ENCODE measurements around the gene NMNAT3.
"Not testable (repeated sequence)": the region's sequence is repeated elsewhere in the genome, so short reads cannot be mapped to it uniquely, and the experiment has no call there.

NMNAT3 gene

DNA sequence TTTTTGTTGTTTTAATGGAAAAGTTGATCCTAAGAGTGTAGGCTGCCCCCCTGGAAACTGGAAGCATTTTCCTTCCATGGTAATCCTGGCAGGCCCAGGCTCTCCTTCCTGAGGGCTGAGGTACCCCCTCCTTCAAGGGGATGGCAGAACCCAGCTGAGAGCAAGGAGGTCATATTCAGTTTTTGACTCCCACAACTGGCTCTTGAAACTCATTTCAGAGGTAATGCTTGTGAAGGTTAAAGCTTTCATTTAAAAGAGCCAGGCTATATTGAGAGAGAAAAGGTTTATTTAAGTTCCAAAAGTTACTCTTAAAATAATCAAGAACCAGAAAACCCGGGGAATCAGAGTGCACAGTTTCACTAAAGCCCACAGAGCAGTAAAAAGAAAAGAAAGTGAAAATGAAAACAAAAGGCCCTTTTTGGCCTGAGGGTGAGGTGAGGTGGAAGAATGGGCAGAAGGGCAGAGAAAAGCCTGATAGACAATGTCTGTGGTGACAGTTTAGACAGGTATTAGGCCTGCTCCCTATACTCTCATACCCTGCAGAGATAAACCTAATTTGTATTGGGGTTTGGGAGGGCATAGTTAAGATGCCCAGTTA is 91.3 kb downstream of the NMNAT3 start:
- Histone ChIP-seq H3K36me3 (ENCODE audit: control insufficient read depth in 4 of 4, insufficient read depth in 4 of 4, low read length in 3 of 4) (no peaks in the 10 kb centered on the region), H3K27ac (ENCODE audit: insufficient read depth in 1 of 2, low read depth in 1 of 2, low read length in 2 of 2, poor library complexity in 1 of 2, severe bottlenecking in 2 of 2) (no peak overlapping the region), H3K27me3 (replicated peaks in 2 of 5; ENCODE audit: control insufficient read depth in 4 of 5, insufficient read depth in 5 of 5, low read length in 4 of 5) (no peaks in the 10 kb centered on the region), H3K9me3 (ENCODE audit: control extremely low read depth in 1 of 5, control insufficient read depth in 4 of 5, insufficient read depth in 2 of 5, low read depth in 1 of 5, low read length in 4 of 5) (no peaks in the 10 kb centered on the region), H3K4me3 (ENCODE audit: control insufficient read depth in 1 of 7, extremely low read depth in 1 of 7, insufficient read depth in 4 of 7, low read depth in 2 of 7, low read length in 6 of 7) (no peak overlapping the region), H3K4me1 (ENCODE audit: control extremely low read depth in 1 of 4, control insufficient read depth in 4 of 4, insufficient read depth in 4 of 4, low read length in 3 of 4) (no peaks in the 10 kb centered on the region)
- no peak for DNase-seq
- CTCF ChIA-PET = interaction anchor here (1.5 kb wide), 1 partner anchor 14 kb away, joined by 5 read pairs; no protein-coding TSS in a partner anchor
- POLR2A ChIA-PET = no interaction called here
- 100% methylated on average over 1 of the region's 1 CpG for WGBS (ENCODE audit: insufficient coverage)

DNA sequence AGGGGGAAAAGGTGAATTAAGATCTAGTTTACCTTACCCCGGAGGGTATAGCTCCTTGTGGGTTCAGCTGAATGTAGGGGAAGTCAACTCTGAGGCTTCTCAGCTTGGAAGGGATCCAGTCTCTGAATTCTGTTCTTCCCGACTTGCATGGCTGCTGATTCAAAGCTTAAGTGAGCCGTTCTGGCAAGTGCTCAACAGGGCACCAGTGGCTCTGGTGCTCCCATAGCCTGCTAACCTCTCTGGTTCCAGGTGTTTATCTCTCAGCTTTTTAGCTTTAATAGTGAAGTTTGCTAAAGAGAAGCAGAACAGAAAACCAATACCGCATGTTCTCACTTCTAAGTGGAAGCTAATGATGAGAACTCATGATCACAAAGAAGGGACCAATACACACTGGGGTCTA is 92.0 kb downstream of the NMNAT3 start:
- WGBS (ENCODE audit: insufficient coverage) = 87% methylated on average over 4 of the region's 4 CpGs
- H3K36me3 ChIP-seq (ENCODE audit: control insufficient read depth in 4 of 4, insufficient read depth in 4 of 4, low read length in 3 of 4) = no peaks in the 10 kb centered on the region
- DNase-seq = no peak
- no peak overlapping the region for H3K27ac ChIP-seq (ENCODE audit: insufficient read depth in 1 of 2, low read depth in 1 of 2, low read length in 2 of 2, poor library complexity in 1 of 2, severe bottlenecking in 2 of 2)
- ChIA-PET POLR2A (no interaction called here), CTCF (no interaction called here)
- H3K4me3 ChIP-seq (ENCODE audit: control insufficient read depth in 1 of 7, extremely low read depth in 1 of 7, insufficient read depth in 4 of 7, low read depth in 2 of 7, low read length in 6 of 7) = no peak overlapping the region
- H3K9me3 ChIP-seq (ENCODE audit: control extremely low read depth in 1 of 5, control insufficient read depth in 4 of 5, insufficient read depth in 2 of 5, low read depth in 1 of 5, low read length in 4 of 5) = no peaks in the 10 kb centered on the region
- no peaks in the 10 kb centered on the region for H3K27me3 ChIP-seq (replicated peaks in 2 of 5; ENCODE audit: control insufficient read depth in 4 of 5, insufficient read depth in 5 of 5, low read length in 4 of 5)
- no peaks in the 10 kb centered on the region for H3K4me1 ChIP-seq (ENCODE audit: control extremely low read depth in 1 of 4, control insufficient read depth in 4 of 4, insufficient read depth in 4 of 4, low read length in 3 of 4)

DNA sequence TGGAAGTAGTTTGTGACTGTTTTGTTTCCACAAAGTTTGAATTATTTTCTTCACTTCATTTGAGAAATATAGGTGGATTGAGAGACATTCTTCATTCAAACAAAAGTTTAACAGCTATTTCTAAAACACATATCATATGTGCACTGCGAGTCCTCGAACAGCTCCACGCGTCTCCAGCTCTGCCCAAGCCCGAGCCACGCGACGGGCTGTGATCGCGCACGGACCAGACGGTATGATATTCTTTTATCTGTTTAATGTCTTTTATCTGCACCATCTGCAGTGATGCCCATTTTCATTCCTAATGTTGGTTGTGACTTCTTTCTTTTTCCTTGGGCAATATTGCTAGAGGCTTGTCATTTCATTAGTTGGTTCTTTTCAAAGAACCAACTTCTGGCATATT is 94.1 kb downstream of the NMNAT3 start:
- CTCF ChIA-PET; H3K27me3 ChIP-seq (replicated peaks in 2 of 5; ENCODE audit: control insufficient read depth in 4 of 5, insufficient read depth in 5 of 5, low read length in 4 of 5); H3K9me3 ChIP-seq (ENCODE audit: control extremely low read depth in 1 of 5, control insufficient read depth in 4 of 5, insufficient read depth in 2 of 5, low read depth in 1 of 5, low read length in 4 of 5); H3K36me3 ChIP-seq (ENCODE audit: control insufficient read depth in 4 of 4, insufficient read depth in 4 of 4, low read length in 3 of 4); H3K4me1 ChIP-seq (ENCODE audit: control extremely low read depth in 1 of 4, control insufficient read depth in 4 of 4, insufficient read depth in 4 of 4, low read length in 3 of 4); H3K4me3 ChIP-seq (ENCODE audit: control insufficient read depth in 1 of 7, extremely low read depth in 1 of 7, insufficient read depth in 4 of 7, low read depth in 2 of 7, low read length in 6 of 7); DNase-seq; H3K27ac ChIP-seq (ENCODE audit: insufficient read depth in 1 of 2, low read depth in 1 of 2, low read length in 2 of 2, poor library complexity in 1 of 2, severe bottlenecking in 2 of 2): not testable (repeated sequence)
- 94% methylated on average over 12 of the region's 12 CpGs for WGBS (ENCODE audit: insufficient coverage)
- POLR2A ChIA-PET = interaction anchor here (0.6 kb wide), 1 partner anchor 335 kb away, joined by 5 read pairs; no protein-coding TSS in a partner anchor

DNA sequence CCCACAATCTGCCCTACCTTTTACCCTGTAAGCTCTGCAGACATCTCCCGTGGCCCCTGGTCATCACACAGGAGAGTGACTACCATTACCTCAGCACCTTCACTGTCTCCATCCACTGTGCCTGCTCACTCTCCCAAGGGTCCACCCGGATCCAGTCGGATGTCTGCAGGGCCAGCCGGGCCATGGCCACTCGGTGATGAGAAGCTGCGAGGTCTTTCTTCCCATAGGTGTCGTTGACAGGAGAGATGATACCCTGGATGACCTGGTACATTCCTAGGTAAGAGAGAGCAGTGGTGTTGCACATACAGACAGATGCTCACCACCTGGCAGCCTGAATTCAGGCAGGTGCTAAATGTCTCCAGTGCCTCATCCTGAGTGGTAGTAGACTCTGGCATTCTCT is 99.0 kb downstream of the NMNAT3 start:
- H3K27ac ChIP-seq (ENCODE audit: insufficient read depth in 1 of 2, low read depth in 1 of 2, low read length in 2 of 2, poor library complexity in 1 of 2, severe bottlenecking in 2 of 2) = no peak overlapping the region
- peaks cover 2 to 8% (median 3%) of the 10 kb centered on the region in 4 experiments for H3K36me3 ChIP-seq (ENCODE audit: control insufficient read depth in 4 of 4, insufficient read depth in 4 of 4, low read length in 3 of 4)
- DNase-seq = no peak
- ChIA-PET POLR2A (interaction anchor here (0.6 kb wide), 1 partner anchor 478 kb away, joined by 3 read pairs; no protein-coding TSS in a partner anchor), CTCF (no interaction called here)
- H3K4me3 ChIP-seq (ENCODE audit: control insufficient read depth in 1 of 7, extremely low read depth in 1 of 7, insufficient read depth in 4 of 7, low read depth in 2 of 7, low read length in 6 of 7) = no peak overlapping the region
- no peaks in the 10 kb centered on the region for H3K4me1 ChIP-seq (ENCODE audit: control extremely low read depth in 1 of 4, control insufficient read depth in 4 of 4, insufficient read depth in 4 of 4, low read length in 3 of 4)
- no peaks in the 10 kb centered on the region for H3K27me3 ChIP-seq (replicated peaks in 2 of 5; ENCODE audit: control insufficient read depth in 4 of 5, insufficient read depth in 5 of 5, low read length in 4 of 5)
- WGBS (ENCODE audit: insufficient coverage) = 97% methylated on average over 3 of the region's 7 CpGs
- H3K9me3 ChIP-seq (ENCODE audit: control extremely low read depth in 1 of 5, control insufficient read depth in 4 of 5, insufficient read depth in 2 of 5, low read depth in 1 of 5, low read length in 4 of 5) = no peaks in the 10 kb centered on the region

DNA sequence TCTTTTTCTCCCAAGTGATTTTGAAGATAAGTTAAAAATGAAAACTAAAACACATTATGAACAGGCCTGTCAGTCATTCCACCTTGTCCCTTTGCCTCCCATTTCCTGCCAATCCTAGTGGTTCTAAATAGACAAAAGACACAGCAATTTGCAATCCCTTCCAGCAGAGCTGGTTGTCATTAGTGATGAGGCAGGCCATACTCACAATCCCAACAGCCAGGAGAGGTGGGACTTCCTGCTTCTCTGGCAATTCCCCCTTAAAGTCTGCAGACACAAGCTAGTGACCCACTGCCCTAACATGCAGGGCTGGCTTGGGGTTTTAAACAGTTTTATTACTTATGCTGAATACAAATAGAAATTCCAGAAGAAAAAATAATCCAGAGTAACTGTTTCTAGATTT is 99.9 kb downstream of the NMNAT3 start:
- CTCF ChIA-PET = interaction anchor here (1.5 kb wide), 1 partner anchor 356 kb away, joined by 4 read pairs; no protein-coding TSS in a partner anchor

DNA sequence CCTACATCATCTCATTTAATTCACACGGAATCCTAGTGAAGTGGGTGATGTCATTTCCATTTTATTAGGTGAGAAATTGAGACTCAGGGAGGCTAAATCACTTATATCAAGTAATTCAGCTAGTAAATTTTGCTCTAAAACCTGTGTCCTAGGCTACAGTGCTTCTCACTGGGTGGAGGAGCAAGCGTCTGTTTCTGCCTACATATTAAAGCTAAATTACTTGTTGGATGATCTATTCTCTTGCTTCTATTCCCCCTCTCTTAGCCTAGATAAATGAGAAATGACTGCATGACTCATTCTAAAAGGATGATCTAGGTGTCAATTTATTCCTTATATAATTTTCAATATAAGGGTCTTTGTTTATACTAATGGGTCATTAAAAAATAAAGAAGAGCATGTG is 100.4 kb downstream of the NMNAT3 start:
- WGBS (ENCODE audit: insufficient coverage) = no CpG with 5 or more reads among the region's 2 CpGs
- POLR2A ChIA-PET = no interaction called here
- Histone ChIP-seq H3K4me3 (ENCODE audit: control insufficient read depth in 1 of 7, extremely low read depth in 1 of 7, insufficient read depth in 4 of 7, low read depth in 2 of 7, low read length in 6 of 7) (no peak overlapping the region), H3K4me1 (ENCODE audit: control extremely low read depth in 1 of 4, control insufficient read depth in 4 of 4, insufficient read depth in 4 of 4, low read length in 3 of 4) (peaks cover 0 to 9% (median 1%) of the 10 kb centered on the region in 4 experiments), H3K27ac (ENCODE audit: insufficient read depth in 1 of 2, low read depth in 1 of 2, low read length in 2 of 2, poor library complexity in 1 of 2, severe bottlenecking in 2 of 2) (no peak overlapping the region), H3K9me3 (ENCODE audit: control extremely low read depth in 1 of 5, control insufficient read depth in 4 of 5, insufficient read depth in 2 of 5, low read depth in 1 of 5, low read length in 4 of 5) (no peaks in the 10 kb centered on the region), H3K36me3 (ENCODE audit: control insufficient read depth in 4 of 4, insufficient read depth in 4 of 4, low read length in 3 of 4) (peaks cover 2 to 8% (median 3%) of the 10 kb centered on the region in 4 experiments), H3K27me3 (replicated peaks in 2 of 5; ENCODE audit: control insufficient read depth in 4 of 5, insufficient read depth in 5 of 5, low read length in 4 of 5) (no peaks in the 10 kb centered on the region)
- CTCF ChIA-PET = interaction anchor here (1.5 to 1.6 kb wide), 2 partner anchors 152 to 356 kb away, joined by 4 read pairs; no protein-coding TSS in a partner anchor
- no peak for DNase-seq

More for the DNA sequence above, 99.9 kb downstream of the NMNAT3 start:
- Histone ChIP-seq H3K36me3 (ENCODE audit: control insufficient read depth in 4 of 4, insufficient read depth in 4 of 4, low read length in 3 of 4) (peaks cover 2 to 8% (median 3%) of the 10 kb centered on the region in 4 experiments), H3K27ac (ENCODE audit: insufficient read depth in 1 of 2, low read depth in 1 of 2, low read length in 2 of 2, poor library complexity in 1 of 2, severe bottlenecking in 2 of 2) (no peak overlapping the region), H3K4me1 (ENCODE audit: control extremely low read depth in 1 of 4, control insufficient read depth in 4 of 4, insufficient read depth in 4 of 4, low read length in 3 of 4) (peaks cover 0 to 6% (median under 1%) of the 10 kb centered on the region in 4 experiments), H3K27me3 (replicated peaks in 2 of 5; ENCODE audit: control insufficient read depth in 4 of 5, insufficient read depth in 5 of 5, low read length in 4 of 5) (no peaks in the 10 kb centered on the region), H3K4me3 (ENCODE audit: control insufficient read depth in 1 of 7, extremely low read depth in 1 of 7, insufficient read depth in 4 of 7, low read depth in 2 of 7, low read length in 6 of 7) (no peak overlapping the region), H3K9me3 (ENCODE audit: control extremely low read depth in 1 of 5, control insufficient read depth in 4 of 5, insufficient read depth in 2 of 5, low read depth in 1 of 5, low read length in 4 of 5) (no peaks in the 10 kb centered on the region)
- no peak for DNase-seq
- POLR2A ChIA-PET = no interaction called here

DNA sequence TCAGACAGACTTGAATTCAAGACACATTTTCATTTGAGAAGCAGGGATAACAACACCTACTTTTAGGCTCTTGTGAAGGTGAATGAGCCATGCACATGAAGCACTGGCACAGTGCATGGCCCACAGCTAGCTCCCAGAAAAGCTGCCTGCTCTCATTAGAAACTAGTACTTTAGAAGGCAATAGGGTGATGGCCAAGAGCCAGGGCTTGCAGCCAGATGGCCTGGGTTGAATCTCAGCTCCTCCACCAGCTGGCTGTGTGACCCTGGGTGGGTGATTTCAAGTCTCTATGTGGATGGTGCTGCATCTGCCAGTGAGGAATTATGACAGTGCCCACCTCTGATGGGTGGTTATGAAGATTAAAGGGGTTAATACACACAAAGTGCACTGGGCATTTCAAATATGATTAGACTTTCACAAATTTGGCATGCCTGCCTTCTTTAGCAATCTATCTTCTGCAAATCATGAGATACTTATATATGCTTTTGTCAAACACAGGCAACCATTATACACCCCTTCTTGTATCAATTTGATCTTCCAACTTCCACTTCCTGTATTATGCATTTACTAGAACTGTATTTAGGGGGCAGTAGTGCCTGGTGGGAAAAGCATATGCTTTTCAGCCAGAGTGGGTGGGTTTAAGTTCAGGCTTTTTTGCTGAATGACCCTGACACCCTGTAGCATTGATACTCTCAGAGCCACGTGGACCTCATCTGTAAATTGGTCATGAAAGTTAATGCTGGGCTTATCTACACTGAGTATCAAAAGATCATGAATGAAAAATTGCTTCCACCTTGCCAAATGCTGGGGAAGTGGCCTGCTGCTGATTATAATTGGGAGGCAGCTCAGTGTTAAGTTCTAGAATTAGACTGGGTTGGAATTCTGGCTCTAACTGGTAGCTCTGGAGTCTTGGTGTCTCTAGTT is 103.5 kb downstream of the NMNAT3 start:
- POLR2A ChIA-PET = no interaction called here
- Histone ChIP-seq H3K4me1 (ENCODE audit: control extremely low read depth in 1 of 4, control insufficient read depth in 4 of 4, insufficient read depth in 4 of 4, low read length in 3 of 4) (peaks cover 0 to 9% (median 1%) of the 10 kb centered on the region in 4 experiments), H3K27ac (ENCODE audit: insufficient read depth in 1 of 2, low read depth in 1 of 2, low read length in 2 of 2, poor library complexity in 1 of 2, severe bottlenecking in 2 of 2) (no peak overlapping the region), H3K36me3 (ENCODE audit: control insufficient read depth in 4 of 4, insufficient read depth in 4 of 4, low read length in 3 of 4) (peaks cover 2 to 13% (median 7%) of the 10 kb centered on the region in 4 experiments), H3K9me3 (ENCODE audit: control extremely low read depth in 1 of 5, control insufficient read depth in 4 of 5, insufficient read depth in 2 of 5, low read depth in 1 of 5, low read length in 4 of 5) (peaks cover 0 to 5% (median 0%) of the 10 kb centered on the region in 5 experiments), H3K27me3 (replicated peaks in 2 of 5; ENCODE audit: control insufficient read depth in 4 of 5, insufficient read depth in 5 of 5, low read length in 4 of 5) (no peaks in the 10 kb centered on the region), H3K4me3 (ENCODE audit: control insufficient read depth in 1 of 7, extremely low read depth in 1 of 7, insufficient read depth in 4 of 7, low read depth in 2 of 7, low read length in 6 of 7) (no peak overlapping the region)
- CTCF ChIA-PET = interaction anchor here (0.8 to 1.4 kb wide), 2 partner anchors 10 to 119 kb away, joined by 3 read pairs; no protein-coding TSS in a partner anchor
- peak in 1 of 3 donors; percentile 10 for DNase-seq
- WGBS (ENCODE audit: insufficient coverage) = 20% methylated on average over 1 of the region's 1 CpG

All from common myeloid progenitor, CD34-positive (primary cell).